ENCODE results near the gene CD274.
A peak's percentile ranks its signal among the peaks of the same experiment; 100 is the strongest.
"Not testable (repeated sequence)": the region's sequence is repeated elsewhere in the genome, so short reads cannot be mapped to it uniquely, and the experiment has no call there.

CD274 gene

GRCh38 chr9:5450359-5451091, at the start of gene CD274:
Gene CD274 (plus strand): TSS chr9:5450542. CDS start chr9:5456114, 5,572 bp downstream.
- DNase-seq: peak; percentile 96

- DNase-seq: no peak
Measured at GRCh38 chr9:5402217-5402616, 48.1 kb upstream of the CD274 start.

GRCh38 chr9:5408596-5408995, 41.7 kb upstream of the CD274 start:
- no peak for DNase-seq

- no peak for DNase-seq
Measured at GRCh38 chr9:5416953-5417352, 33.4 kb upstream of the CD274 start.

GRCh38 chr9:5418481-5418880, 31.9 kb upstream of the CD274 start:
- no peak for DNase-seq

DNA sequence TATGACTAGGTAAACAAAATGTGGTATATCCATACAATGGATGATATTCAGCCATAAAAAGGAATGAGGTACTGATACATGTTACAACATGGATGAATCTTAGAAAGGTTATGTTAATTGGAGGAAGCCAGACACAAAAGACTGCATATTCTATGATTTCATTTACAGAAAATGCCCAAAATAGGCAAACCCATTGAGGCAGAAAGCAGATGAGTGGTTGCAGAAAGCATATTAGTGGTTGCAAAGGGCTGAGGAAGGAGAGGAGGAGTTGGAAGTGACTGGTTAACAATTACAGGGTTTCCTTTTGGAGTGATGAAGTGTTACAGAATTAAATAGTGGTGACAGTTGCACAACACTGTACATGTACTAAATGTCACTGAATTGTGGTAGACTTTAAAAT, 30.4 kb upstream of the CD274 start:
- no peak for DNase-seq

DNA sequence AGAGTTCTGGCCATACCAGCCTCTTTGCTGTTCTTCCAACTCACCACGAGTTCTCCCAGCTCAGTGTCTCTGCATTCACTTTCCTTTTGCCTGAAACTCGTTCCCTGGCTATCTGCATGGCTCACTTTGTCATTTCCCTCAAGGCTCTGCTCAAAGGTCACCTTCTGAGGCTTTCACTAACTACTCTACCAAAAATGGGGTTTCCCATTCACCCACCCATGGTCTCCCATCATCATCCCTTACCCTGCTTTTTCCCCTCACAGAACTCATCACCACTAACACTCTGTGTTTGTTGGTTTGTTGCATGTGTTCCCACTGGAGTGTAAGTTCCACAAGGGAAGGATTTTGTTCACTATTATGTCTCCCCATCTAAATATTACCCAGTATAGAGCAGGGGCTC, 29.2 kb upstream of the CD274 start:
- DNase-seq: no peak

- no peak for DNase-seq
Measured at GRCh38 chr9:5422276-5422675, 28.1 kb upstream of the CD274 start.

DNA sequence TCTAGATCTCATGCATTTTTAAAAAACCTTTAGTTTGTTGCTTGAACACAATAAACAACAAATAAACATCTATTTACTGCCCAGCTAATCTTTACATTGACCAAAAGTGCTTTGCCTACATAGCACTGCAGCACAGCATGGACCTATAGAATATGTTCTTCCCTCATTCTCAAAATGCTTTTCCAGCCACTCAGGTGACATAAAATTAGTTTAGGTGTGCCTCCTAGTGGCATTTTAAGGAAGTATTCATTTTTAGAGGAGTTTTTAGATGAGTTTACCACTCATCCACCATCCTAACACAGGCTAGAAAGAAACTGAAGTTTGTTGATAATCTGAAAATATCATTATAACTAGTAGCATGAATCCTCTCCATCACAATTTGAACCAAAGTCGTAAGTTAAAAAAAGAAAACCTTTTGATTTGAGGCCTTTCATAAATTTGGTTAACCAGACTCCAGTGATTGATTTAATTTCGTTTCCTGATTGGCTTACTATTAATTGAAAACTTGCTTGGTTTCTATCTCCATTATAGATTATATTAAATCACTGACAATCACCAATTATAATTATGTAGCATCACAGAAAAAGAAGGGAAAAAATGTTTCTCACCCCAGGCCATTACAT, 25.2 kb upstream of the CD274 start:
- peak; percentile 34 for DNase-seq

- DNase-seq: no peak
Measured at GRCh38 chr9:5427005-5427404, 23.3 kb upstream of the CD274 start.

DNA sequence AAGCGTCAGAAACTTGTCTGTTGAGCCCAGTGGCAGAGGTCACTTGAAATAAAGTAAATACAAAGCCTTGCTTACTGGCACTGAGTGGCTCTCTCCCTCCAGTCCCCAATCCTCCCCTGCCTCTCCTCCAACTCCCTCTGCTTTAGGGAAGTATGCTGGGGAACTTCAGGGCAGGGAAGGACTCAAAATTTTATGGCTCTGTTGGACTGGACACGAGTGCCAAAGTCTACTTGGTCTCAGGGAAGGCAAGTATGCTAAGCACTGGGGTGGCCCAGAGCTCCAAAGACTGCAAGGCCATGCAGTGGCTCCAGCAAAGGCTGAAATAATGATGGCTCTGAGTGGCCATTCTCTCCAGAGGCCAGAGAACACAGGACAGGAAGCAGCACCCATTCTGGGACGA, 22.2 kb upstream of the CD274 start:
- no peak for DNase-seq

- DNase-seq: peak; percentile 11
Measured at GRCh38 chr9:5428794-5429528, 21.4 kb upstream of the CD274 start.

GRCh38 chr9:5429873-5430564, 20.3 kb upstream of the CD274 start:
- DNase-seq: no peak

DNA sequence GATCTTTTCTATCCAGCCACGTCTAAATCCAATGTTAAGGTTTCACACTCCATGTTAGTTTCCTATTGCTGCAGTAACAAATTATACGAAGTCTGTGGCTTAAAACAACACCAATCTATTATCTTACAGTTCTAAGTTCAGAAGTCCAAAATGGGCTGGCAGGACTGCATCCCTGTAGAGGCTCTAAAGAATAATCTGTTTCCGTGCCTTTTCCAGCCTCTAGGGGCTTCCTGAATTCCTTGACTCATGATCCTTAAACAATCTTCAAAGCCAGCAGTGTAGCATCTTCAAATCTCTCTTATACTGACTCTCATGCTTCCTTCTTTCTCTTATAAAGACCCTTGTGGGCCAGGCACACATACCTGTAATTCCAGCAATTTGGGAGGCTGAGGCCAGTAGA, 19.4 kb upstream of the CD274 start:
- DNase-seq: no peak

GRCh38 chr9:5432890-5433289, 17.5 kb upstream of the CD274 start:
- DNase-seq: not testable (repeated sequence)

- DNase-seq: not testable (repeated sequence)
Measured at GRCh38 chr9:5433328-5433727, 17.0 kb upstream of the CD274 start.

- not testable (repeated sequence) for DNase-seq
Measured at GRCh38 chr9:5433841-5434810, 16.2 kb upstream of the CD274 start.

GRCh38 chr9:5435912-5436311, 14.4 kb upstream of the CD274 start:
- DNase-seq: no peak

DNA sequence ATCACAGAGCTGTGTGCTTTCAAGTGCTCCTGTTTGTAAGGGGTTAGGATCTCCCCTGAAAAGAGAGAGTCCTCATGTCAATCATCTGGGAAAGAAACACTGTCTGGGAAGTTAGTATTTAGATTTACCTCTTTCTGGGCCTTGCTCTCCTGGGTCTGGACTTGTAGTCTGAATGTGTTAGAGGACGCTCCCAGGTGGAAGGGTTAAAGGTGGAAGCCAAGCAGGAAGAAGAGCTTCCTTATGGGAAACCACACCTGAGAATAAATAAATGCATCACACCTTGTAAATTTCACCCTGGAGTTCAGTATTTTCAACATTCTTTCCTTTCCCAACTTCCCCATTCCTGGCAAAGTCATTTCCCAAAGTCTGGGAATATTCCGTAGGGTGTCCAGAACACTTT, 13.9 kb upstream of the CD274 start:
- no peak for DNase-seq

- DNase-seq: peak; percentile 94
Measured at GRCh38 chr9:5437254-5438216, 12.8 kb upstream of the CD274 start, which contains the start of gene PLGRKT. Gene PLGRKT (minus strand): TSS chr9:5437925. CDS start chr9:5431977, 5,948 bp downstream.

Data from EL (cell line).